KMS-11 (cell line): ENCODE measurements around the gene TAOK2.

Experiments used
- H2AFZ ChIP-seq: fragments of 200-600 bp; sonication (generic); 2 replicates; pipeline ENCODE4 v1.6.1; 2016; ENCODE audit warnings: antibody characterized with exemption, mixed run types, low read depth
- H3K27ac ChIP-seq: fragments of 200-600 bp; sonication (generic); 2 replicates; pipeline ENCODE4 v1.6.1; 2016; ENCODE audit warnings: mild to moderate bottlenecking, mixed run types
- H3K27me3 ChIP-seq: fragments of 200-600 bp; sonication (generic); 2 replicates; pipeline ENCODE4 v1.6.1; 2017; ENCODE audit warnings: mild to moderate bottlenecking, low read depth, mixed run types, moderate library complexity; ENCODE audit not compliant: insufficient read depth
- H3K36me3 ChIP-seq: fragments of 200-600 bp; sonication (generic); 2 replicates; pipeline ENCODE4 v1.6.1; 2017; ENCODE audit warnings: mild to moderate bottlenecking, mixed run types; ENCODE audit not compliant: insufficient read depth
- H3K4me1 ChIP-seq: fragments of 200-600 bp; sonication (generic); 2 replicates; pipeline ENCODE4 v1.6.1; 2016; ENCODE audit warnings: mild to moderate bottlenecking, low read depth, mixed run types; ENCODE audit not compliant: poor library complexity, severe bottlenecking
- H3K4me2 ChIP-seq: fragments of 200-600 bp; sonication (generic); 2 replicates; pipeline ENCODE4 v1.7.0; 2016; ENCODE audit warnings: mild to moderate bottlenecking, mixed run types
- H3K4me3 ChIP-seq: fragments of 200-600 bp; sonication (generic); IDR thresholded peaks from 2 replicates; pipeline ENCODE4 v1.6.1; 2017; ENCODE audit warnings: low read depth, low read length, mixed read lengths; ENCODE audit not compliant: insufficient read depth
- H3K79me2 ChIP-seq: fragments of 200-600 bp; sonication (generic); 2 replicates; pipeline ENCODE4 v1.6.1; 2016; ENCODE audit warnings: low read depth, mixed run types; ENCODE audit not compliant: insufficient read depth
- H3K9ac ChIP-seq: fragments of 200-600 bp; sonication (generic); 2 replicates; pipeline ENCODE4 v1.6.1; 2016; ENCODE audit warnings: mild to moderate bottlenecking, mixed run types
- H4K20me1 ChIP-seq: fragments of 200-600 bp; sonication (generic); 2 replicates; pipeline ENCODE4 v1.6.1; 2016; ENCODE audit warnings: mild to moderate bottlenecking, mixed run types; ENCODE audit not compliant: insufficient read depth
- TF ChIP-seq, protein P1 (sequence below): fragments of 200-600 bp; sonication (generic); conservative IDR thresholded peaks from 2 replicates; pipeline ENCODE4 v1.6.1; 2017; ENCODE audit warnings: low read depth, mild to moderate bottlenecking, antibody characterized with exemption, low read length, moderate library complexity, mixed read lengths

TAOK2 gene

DNA sequence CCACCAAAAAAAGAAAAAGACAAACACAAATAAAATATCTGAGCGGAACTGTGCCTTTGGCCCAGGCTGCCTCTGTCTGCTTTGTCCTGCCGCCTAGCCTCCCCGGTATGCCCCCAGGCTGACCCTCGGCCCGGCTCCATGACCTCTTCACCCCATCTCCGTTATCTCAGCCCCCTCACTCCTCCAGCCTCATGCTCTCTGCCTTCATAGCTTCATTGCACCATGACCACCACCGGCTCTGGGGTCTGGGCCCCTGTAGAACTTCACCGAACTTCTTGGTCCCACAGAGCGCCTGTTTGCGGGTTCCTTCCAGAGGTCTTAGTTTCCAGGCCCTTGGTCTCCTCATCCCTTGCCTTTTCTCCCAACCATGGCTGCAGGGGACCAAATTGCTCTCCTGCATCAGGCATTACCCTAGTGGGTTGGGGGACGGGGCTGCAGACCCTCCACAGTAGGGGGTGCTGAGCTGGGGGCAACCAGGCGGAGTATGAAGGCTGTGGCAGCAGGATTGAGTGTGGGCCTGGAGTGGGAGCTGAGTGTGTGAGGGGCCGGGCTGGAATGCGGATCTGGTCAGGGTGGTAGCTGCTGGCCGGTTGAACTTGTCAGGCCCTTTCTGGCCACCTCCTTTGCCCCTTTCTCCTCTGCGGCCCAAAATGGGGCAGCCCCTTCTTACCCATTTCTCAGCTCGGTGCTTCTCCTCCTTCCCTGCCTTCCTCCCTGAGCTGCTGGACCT lies 14.8 kb downstream of the TAOK2 start:
- H3K9ac ChIP-seq, result no peak overlapping the region
- H3K79me2 ChIP-seq, result no peaks in the 10 kb centered on the region
- H3K27ac ChIP-seq, result no peak overlapping the region
- H2AFZ ChIP-seq, result no peak overlapping the region
- no peak overlapping the region for H3K4me3 ChIP-seq
- no peaks in the 10 kb centered on the region for H3K4me1 ChIP-seq
- H3K27me3 ChIP-seq, result no peaks in the 10 kb centered on the region
- no peaks in the 10 kb centered on the region for H4K20me1 ChIP-seq
- no peaks in the 10 kb centered on the region for H3K36me3 ChIP-seq
- H3K4me2 ChIP-seq, result no peak overlapping the region
- TF ChIP-seq, protein P1, sequence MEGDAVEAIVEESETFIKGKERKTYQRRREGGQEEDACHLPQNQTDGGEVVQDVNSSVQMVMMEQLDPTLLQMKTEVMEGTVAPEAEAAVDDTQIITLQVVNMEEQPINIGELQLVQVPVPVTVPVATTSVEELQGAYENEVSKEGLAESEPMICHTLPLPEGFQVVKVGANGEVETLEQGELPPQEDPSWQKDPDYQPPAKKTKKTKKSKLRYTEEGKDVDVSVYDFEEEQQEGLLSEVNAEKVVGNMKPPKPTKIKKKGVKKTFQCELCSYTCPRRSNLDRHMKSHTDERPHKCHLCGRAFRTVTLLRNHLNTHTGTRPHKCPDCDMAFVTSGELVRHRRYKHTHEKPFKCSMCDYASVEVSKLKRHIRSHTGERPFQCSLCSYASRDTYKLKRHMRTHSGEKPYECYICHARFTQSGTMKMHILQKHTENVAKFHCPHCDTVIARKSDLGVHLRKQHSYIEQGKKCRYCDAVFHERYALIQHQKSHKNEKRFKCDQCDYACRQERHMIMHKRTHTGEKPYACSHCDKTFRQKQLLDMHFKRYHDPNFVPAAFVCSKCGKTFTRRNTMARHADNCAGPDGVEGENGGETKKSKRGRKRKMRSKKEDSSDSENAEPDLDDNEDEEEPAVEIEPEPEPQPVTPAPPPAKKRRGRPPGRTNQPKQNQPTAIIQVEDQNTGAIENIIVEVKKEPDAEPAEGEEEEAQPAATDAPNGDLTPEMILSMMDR, result no peak

DNA sequence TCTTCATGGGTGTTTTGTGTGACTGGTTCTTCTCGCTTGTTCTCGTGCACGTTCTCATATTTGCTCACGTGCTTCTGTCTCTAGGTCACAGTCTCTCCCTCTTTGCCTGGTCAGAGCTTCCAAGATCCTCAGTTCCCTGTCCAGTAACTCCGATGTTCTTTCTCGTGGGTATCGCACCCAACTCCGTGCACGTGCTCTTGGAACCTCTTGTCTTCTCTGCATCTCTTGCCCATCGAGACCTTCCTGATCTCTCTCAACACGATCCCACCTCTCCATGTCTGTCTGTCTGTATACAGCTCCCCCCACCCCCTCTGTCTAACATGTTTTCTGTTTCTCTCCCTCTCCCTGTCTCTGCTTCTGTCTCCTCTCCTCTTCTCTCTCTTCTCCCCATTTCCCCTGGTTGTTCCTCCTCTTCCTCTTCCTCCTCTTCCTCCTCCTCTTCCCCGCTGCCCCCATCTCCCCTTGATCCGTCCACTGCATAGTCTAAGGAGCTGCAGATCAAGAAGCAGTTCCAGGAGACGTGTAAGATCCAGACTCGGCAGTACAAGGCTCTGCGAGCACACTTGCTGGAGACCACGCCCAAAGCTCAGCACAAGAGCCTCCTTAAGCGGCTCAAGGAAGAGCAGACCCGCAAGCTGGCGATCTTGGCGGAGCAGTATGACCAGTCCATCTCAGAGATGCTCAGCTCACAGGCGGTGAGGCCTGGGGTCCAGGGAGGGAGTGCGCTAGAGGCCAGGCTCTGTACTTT lies 15.6 kb downstream of the TAOK2 start:
- TF ChIP-seq, protein P1, result no peak
- no peak overlapping the region for H3K4me3 ChIP-seq
- H2AFZ ChIP-seq, result no peak overlapping the region
- no peak overlapping the region for H3K27ac ChIP-seq
- no peak overlapping the region for H3K4me2 ChIP-seq
- H3K79me2 ChIP-seq, result no peaks in the 10 kb centered on the region
- H3K36me3 ChIP-seq, result no peaks in the 10 kb centered on the region
- H4K20me1 ChIP-seq, result no peaks in the 10 kb centered on the region
- H3K9ac ChIP-seq, result no peak overlapping the region
- H3K4me1 ChIP-seq, result peaks cover 3% of the 10 kb centered on the region
- no peaks in the 10 kb centered on the region for H3K27me3 ChIP-seq

DNA sequence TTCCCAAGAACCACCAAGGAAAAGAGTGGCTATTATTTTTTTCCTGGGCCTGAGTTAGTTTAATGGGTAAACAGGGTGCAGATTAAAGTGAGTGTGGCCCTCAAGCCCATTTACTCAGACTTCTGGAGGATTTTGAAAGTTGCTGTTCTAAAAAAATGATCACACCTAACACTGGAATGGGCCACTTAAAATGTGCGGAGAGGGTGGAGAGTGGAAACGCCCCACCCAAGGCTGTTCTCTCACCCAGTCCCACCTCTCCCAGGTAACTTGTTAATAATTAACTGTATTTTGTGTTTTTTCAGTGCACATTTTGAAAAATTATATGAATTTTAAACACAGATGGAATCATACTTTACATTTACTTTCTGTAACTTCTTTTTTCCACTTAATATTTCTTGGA lies 16.4 kb downstream of the TAOK2 start:
- Histone ChIP-seq H4K20me1 (no peaks in the 10 kb centered on the region), H3K4me3 (no peak overlapping the region), H3K9ac (no peak overlapping the region), H3K27ac (no peak overlapping the region), H2AFZ (no peak overlapping the region), H3K4me2 (no peak overlapping the region), H3K4me1 (peaks cover 9% of the 10 kb centered on the region), H3K36me3 (no peaks in the 10 kb centered on the region), H3K79me2 (no peaks in the 10 kb centered on the region), H3K27me3 (no peaks in the 10 kb centered on the region)
- TF ChIP-seq, protein P1, result no peak

DNA sequence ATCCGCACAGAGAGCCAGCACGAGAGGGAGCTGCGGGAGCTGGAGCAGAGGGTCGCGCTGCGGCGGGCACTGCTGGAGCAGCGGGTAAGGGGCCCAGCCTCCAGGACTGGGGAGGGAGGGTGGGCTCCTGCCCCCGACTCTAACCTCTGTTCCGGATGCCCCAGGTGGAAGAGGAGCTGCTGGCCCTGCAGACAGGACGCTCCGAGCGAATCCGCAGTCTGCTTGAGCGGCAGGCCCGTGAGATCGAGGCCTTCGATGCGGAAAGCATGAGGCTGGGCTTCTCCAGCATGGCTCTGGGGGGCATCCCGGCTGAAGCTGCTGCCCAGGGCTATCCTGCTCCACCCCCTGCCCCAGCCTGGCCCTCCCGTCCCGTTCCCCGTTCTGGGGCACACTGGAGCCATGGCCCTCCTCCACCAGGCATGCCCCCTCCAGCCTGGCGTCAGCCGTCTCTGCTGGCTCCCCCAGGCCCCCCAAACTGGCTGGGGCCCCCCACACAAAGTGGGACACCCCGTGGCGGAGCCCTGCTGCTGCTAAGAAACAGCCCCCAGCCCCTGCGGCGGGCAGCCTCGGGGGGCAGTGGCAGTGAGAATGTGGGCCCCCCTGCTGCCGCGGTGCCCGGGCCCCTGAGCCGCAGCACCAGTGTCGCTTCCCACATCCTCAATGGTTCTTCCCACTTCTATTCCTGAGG lies 17.4 kb downstream of the TAOK2 start:
- Histone ChIP-seq H4K20me1 (no peaks in the 10 kb centered on the region), H3K9ac (no peak overlapping the region), H3K79me2 (no peaks in the 10 kb centered on the region), H3K4me1 (peaks cover 9% of the 10 kb centered on the region), H3K36me3 (no peaks in the 10 kb centered on the region), H3K27ac (no peak overlapping the region), H3K4me3 (no peak overlapping the region), H3K27me3 (no peaks in the 10 kb centered on the region), H3K4me2 (no peak overlapping the region), H2AFZ (no peak overlapping the region)
- TF ChIP-seq, protein P1, result no peak
